Measurements from ENCODE around the gene P4HA2. TPM values are rescaled to one million over a fixed set of nuclear protein-coding genes. Genes with fewer than 3 reads are reported as not detected.

The P4HA2 gene
- total and polyA plus RNA-seq, 9 of the 15 experiments (the other 6 are each of a cell fraction or from before 2014, with no cell fraction given): 9.6 to 50.0 (median 12.7) TPM

DNA sequence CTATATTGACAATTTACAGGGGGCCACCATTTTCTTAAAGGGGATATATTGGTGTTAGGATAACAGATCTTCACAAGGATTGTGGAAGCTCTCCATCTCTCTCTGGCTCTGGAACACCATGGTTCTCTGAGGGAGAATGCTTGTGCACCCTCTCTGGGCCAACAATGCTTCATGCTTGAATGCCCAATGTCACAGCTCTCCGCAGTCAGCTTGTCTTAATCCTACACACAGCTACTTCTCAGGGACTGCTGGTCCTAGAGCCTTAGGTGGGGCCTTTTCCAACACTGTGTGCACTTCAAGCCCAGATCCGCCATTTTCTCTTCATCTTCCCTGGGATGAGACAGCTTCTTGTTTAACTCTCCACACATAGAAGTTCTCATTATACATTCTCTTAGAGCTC lies 22.9 kb upstream of the P4HA2 start (continued):
- TF ChIP-seq, protein P1, sequence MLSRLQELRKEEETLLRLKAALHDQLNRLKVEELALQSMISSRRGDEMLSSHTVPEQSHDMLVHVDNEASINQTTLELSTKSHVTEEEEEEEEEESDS (CRISPR knock-in tag; IDR thresholded peaks at IDR 0.05): no peak
- TF ChIP-seq, protein P2, sequence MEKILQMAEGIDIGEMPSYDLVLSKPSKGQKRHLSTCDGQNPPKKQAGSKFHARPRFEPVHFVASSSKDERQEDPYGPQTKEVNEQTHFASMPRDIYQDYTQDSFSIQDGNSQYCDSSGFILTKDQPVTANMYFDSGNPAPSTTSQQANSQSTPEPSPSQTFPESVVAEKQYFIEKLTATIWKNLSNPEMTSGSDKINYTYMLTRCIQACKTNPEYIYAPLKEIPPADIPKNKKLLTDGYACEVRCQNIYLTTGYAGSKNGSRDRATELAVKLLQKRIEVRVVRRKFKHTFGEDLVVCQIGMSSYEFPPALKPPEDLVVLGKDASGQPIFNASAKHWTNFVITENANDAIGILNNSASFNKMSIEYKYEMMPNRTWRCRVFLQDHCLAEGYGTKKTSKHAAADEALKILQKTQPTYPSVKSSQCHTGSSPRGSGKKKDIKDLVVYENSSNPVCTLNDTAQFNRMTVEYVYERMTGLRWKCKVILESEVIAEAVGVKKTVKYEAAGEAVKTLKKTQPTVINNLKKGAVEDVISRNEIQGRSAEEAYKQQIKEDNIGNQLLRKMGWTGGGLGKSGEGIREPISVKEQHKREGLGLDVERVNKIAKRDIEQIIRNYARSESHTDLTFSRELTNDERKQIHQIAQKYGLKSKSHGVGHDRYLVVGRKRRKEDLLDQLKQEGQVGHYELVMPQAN (IDR thresholded peaks at IDR 0.05; ENCODE audit: borderline replicate concordance): no peak
- TF ChIP-seq ZNF24 (IDR thresholded peaks at IDR 0.05) (no peak), HLTF (IDR thresholded peaks at IDR 0.05) (no peak), TCF7L2 (IDR thresholded peaks at IDR 0.05; ENCODE audit: low read depth, low read length) (no peak), ZNF239 (CRISPR knock-in tag; IDR thresholded peaks at IDR 0.05) (no peak), NRF1 (conservative IDR thresholded peaks at IDR 0.05 in 1 of 2, IDR thresholded peaks at IDR 0.05 in 1 of 2) (no peak), ZNF75A (CRISPR knock-in tag; IDR thresholded peaks at IDR 0.05) (no peak)
- TF ChIP-seq, protein P3, sequence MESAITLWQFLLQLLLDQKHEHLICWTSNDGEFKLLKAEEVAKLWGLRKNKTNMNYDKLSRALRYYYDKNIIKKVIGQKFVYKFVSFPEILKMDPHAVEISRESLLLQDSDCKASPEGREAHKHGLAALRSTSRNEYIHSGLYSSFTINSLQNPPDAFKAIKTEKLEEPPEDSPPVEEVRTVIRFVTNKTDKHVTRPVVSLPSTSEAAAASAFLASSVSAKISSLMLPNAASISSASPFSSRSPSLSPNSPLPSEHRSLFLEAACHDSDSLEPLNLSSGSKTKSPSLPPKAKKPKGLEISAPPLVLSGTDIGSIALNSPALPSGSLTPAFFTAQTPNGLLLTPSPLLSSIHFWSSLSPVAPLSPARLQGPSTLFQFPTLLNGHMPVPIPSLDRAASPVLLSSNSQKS (CRISPR knock-in tag; IDR thresholded peaks at IDR 0.05): no peak
- TF ChIP-seq, protein P4, sequence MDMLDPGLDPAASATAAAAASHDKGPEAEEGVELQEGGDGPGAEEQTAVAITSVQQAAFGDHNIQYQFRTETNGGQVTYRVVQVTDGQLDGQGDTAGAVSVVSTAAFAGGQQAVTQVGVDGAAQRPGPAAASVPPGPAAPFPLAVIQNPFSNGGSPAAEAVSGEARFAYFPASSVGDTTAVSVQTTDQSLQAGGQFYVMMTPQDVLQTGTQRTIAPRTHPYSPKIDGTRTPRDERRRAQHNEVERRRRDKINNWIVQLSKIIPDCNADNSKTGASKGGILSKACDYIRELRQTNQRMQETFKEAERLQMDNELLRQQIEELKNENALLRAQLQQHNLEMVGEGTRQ (CRISPR knock-in tag; IDR thresholded peaks at IDR 0.05): no peak

Data from K562 (cell line).